Hematopoietic multipotent progenitor cell treated with erythropoietin and hydrocortisone succinate and interleukin-3 and kit ligand, for 6 days (in vitro differentiated cells): ENCODE data around the gene KLHL3.
A peak's percentile ranks its signal among the peaks of the same experiment; 100 is the strongest.

Experiments used
- DNase-seq: peaks from one replicate; pipeline ENCODE4 v3.0.0-alpha.2; 2015

Gene KLHL3

GRCh38 chr5:137604348-137605095 lies 131.4 kb downstream of the KLHL3 start:
- DNase-seq: no peak

- DNase-seq: no peak
Measured at GRCh38 chr5:137603891-137604290, 132.0 kb downstream of the KLHL3 start.

- no peak for DNase-seq
Measured at GRCh38 chr5:137603356-137603755, 132.5 kb downstream of the KLHL3 start.

- no peak for DNase-seq
Measured at GRCh38 chr5:137602721-137603273, 133.1 kb downstream of the KLHL3 start.

- no peak for DNase-seq
Measured at GRCh38 chr5:137600721-137601360, 135.0 kb downstream of the KLHL3 start.

- DNase-seq: no peak
Measured at GRCh38 chr5:137599457-137599856, 136.4 kb downstream of the KLHL3 start.

- no peak for DNase-seq
Measured at GRCh38 chr5:137598399-137598798, 137.5 kb downstream of the KLHL3 start.

GRCh38 chr5:137596941-137597340 lies 138.9 kb downstream of the KLHL3 start:
- no peak for DNase-seq

GRCh38 chr5:137595396-137596079 lies 140.4 kb downstream of the KLHL3 start:
- DNase-seq: no peak

GRCh38 chr5:137594717-137595116 lies 141.2 kb downstream of the KLHL3 start:
- peak; percentile 20 for DNase-seq

GRCh38 chr5:137592317-137592716 lies 143.6 kb downstream of the KLHL3 start:
- no peak for DNase-seq

GRCh38 chr5:137589185-137589584 lies 146.7 kb downstream of the KLHL3 start:
- DNase-seq: no peak

- no peak for DNase-seq
Measured at GRCh38 chr5:137587919-137588318, 148.0 kb downstream of the KLHL3 start.

GRCh38 chr5:137584262-137584661 lies 151.6 kb downstream of the KLHL3 start:
- no peak for DNase-seq

- DNase-seq: no peak
Measured at GRCh38 chr5:137583129-137583528, 152.8 kb downstream of the KLHL3 start.

- DNase-seq: peak; percentile 39
Measured at GRCh38 chr5:137582218-137582617, 153.7 kb downstream of the KLHL3 start.

GRCh38 chr5:137581776-137582175 lies 154.1 kb downstream of the KLHL3 start:
- DNase-seq: no peak

GRCh38 chr5:137580030-137580429 lies 155.9 kb downstream of the KLHL3 start:
- DNase-seq: peak; percentile 42

GRCh38 chr5:137575847-137576246 lies 160.0 kb downstream of the KLHL3 start:
- DNase-seq: no peak

GRCh38 chr5:137575211-137575610 lies 160.7 kb downstream of the KLHL3 start:
- DNase-seq: no peak

GRCh38 chr5:137573376-137573775 lies 162.5 kb downstream of the KLHL3 start:
- no peak for DNase-seq

- no peak for DNase-seq
Measured at GRCh38 chr5:137572042-137572695, 163.7 kb downstream of the KLHL3 start.

GRCh38 chr5:137570070-137570469 lies 165.8 kb downstream of the KLHL3 start:
- no peak for DNase-seq
